Globus pallidus (tissue), 1 donor: Measurements from ENCODE around the gene ISYNA1.

Experiments
- DNase-seq: peaks from one replicate; pipeline ENCODE4 v3.0.0-alpha.2; 2015; ENCODE audit warnings: low spot score

The ISYNA1 gene

GRCh38 chr19:18467978-18468377 lies 30.0 kb upstream of the ISYNA1 start:
- no peak for DNase-seq

DNA sequence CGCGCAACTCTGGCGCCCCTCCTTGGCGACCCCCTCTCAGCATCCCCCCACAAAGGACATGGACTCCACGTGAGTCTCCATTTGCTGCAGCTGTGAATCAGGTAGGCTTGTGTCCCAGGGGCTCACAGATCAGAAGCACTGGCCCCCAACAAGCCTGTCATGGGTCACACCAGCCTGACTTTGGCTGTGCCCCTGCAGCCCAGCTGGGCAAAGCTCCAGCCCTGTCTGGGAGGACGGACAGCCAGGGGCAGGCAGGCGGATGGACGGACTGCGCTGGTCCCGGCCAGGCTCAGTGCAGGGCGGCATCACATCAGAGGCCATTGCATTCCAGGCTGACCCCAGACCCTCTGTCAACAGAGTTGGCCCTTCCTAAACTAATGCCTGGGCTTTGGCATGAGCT lies 28.4 kb upstream of the ISYNA1 start:
- DNase-seq = no peak

- DNase-seq = no peak
Measured at GRCh38 chr19:18465964-18466339, 28.0 kb upstream of the ISYNA1 start.

GRCh38 chr19:18465214-18465963 lies 27.5 kb upstream of the ISYNA1 start:
- no peak for DNase-seq

DNA sequence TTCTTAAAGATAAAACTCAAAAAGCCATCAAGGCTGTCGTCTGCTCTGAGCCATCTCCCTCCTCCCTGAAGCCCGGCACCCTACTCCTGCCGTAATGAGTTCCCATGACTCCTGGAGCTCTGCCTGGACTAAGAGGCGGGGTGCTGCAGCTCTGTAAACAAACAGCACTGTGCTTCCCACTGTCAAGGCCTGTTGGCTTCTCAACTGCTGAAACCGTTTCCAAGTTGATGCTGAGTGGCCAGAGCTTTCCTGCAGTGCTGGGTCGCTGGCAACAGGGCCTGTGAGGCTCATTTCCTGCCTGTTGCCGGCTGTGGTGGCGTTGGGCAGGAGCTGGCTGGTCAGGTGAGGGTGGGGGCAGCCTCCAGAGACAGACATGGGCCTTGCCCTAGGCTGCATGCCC lies 26.7 kb upstream of the ISYNA1 start:
- peak; percentile 97 for DNase-seq

DNA sequence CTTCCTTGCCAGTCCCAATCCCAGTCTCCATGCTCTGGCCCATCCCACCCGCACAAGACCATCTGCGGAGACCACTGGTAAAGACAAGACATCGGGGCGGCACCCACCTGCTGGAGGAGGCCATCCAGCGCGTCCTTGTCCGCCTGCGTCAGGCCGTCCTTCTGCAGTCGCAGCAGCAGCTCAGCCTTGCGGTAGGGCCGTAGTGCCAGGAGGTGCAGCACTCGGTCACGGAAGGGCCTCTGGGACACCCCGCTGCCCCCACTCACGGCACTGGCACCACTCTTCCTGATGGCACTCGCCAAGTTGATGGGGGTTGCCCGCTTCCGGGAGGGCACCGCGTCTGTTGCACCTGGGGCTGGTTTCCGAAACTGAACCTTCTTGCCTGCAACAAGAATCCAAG lies 23.5 kb upstream of the ISYNA1 start:
- DNase-seq = no peak

DNA sequence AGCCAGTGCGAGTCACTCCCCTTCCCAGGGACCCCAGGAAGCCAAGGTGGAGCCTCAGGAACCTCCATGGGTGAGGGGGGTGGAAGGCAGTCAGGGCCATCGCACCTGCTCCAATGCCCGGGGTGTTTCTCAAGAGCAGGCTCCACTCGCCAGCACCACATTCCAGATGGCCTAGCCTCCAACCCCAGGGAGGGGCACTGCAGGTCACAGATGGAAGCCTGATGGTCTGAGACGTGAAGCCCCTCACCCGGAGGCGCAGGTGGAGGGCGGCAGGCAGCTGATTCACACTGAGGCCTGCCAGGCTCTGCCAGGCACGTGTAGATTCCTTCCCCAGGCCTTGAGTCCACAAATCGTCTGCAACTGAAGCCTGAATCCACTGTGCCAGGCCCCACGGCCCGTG lies 23.0 kb upstream of the ISYNA1 start:
- no peak for DNase-seq

DNA sequence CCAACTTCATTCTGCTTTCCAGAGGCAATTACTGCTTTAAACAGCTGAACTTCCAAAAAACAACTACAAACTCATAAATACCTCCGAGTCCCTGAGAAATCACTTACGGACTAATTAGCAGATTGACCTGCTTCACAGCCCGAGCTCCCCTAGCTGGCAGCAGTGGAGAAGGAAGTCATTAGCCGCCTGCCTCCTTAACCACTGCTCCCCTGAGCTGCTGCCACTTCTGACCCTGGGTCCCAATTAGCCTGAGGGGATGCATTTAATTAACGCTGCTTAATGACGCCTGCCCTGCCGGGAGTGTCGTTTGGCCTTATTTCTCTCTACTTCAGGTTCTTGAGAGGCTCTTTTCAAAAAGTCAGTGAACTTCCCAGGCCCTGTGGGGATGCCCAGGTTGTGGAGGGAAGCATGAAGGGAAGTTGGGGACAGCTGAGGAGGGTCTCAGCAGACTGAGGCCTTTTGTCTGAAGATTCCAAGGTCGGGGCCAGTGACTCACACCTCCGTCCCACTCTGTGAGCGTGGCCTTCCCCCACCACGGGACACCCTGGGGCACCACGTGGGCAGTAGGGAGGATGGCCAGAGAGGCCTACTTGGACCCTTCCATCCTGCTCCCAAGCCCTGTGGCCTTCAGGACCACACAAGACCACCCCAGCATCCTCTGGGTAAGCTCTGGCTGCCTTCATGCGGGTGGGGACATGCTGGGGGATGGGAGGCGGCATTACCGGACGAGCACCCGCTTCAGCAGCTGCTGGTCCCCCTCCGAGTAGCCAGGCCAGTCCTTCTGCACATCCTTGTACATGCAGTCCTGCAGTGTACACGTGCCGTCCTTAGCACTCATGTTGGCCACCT lies 19.8 kb upstream of the ISYNA1 start:
- no peak for DNase-seq

GRCh38 chr19:18456974-18457373 lies 19.0 kb upstream of the ISYNA1 start:
- DNase-seq = peak; percentile 65

DNA sequence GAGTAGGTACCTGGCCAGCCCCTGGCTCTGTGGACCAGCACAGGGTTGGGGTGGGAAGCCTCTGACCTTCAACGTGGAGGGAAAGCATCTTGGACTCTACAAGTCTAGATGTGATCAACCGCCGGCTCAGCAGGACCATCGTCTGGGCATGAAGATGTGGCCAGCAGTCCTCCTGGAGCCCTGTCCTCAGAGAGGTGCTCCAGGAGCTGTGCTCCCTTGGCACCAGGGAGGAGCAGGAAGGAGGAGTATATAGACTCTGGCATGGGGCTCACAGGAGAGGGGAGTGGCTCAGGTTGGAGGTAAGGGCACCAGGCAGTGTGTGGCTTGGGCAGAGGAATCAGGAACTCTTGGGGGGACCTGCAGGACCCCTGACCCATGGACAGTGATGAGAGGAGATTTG lies 18.3 kb upstream of the ISYNA1 start:
- DNase-seq = no peak

GRCh38 chr19:18453269-18454024 lies 15.5 kb upstream of the ISYNA1 start:
- peak; percentile 62 for DNase-seq

GRCh38 chr19:18452386-18452785 lies 14.5 kb upstream of the ISYNA1 start:
- no peak for DNase-seq

DNA sequence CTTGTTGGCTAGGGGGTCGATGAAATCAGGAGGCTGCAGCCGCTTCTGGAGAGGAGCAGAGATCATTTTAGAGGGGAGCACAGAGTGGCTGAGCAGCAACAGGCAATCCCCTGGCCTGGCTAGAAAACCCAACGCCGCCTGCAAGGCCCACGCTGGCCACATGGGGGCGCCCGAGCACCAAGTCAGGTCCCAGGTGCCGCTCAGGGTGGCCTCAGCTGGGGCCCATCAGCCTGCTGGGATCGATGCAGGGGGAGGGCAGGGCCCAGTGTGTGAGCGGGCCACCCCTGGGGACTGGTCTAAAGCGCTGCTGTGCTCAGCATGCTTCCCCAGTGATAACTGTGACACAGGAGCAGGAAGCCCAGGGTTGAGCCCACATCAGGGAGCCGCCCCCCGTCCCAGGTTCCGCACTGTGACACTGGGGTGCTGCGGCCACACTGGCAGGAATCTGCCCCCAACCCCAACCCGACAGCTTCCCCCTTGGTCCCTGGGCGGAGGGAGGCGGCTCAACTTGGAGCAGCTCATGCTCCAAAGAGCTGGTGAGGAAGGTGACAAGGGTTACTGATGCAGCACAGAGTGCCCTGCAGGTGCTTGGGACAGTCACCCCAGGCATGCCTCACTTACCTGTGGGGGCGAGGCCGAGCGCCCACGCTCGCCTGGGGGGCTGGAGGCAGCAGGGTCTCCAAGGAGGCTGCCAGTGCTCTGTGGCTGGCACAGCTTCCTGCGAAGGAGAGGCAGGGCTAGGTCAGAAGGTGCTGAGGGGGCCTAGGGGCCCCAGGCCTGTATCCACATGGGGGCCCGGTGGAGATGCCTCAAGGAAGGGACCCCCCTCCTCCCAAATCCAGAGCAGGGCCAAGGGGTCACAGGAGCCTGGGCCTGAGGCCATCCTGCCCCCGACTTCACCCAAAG lies 13.3 kb upstream of the ISYNA1 start:
- DNase-seq = peak; percentile 76

DNA sequence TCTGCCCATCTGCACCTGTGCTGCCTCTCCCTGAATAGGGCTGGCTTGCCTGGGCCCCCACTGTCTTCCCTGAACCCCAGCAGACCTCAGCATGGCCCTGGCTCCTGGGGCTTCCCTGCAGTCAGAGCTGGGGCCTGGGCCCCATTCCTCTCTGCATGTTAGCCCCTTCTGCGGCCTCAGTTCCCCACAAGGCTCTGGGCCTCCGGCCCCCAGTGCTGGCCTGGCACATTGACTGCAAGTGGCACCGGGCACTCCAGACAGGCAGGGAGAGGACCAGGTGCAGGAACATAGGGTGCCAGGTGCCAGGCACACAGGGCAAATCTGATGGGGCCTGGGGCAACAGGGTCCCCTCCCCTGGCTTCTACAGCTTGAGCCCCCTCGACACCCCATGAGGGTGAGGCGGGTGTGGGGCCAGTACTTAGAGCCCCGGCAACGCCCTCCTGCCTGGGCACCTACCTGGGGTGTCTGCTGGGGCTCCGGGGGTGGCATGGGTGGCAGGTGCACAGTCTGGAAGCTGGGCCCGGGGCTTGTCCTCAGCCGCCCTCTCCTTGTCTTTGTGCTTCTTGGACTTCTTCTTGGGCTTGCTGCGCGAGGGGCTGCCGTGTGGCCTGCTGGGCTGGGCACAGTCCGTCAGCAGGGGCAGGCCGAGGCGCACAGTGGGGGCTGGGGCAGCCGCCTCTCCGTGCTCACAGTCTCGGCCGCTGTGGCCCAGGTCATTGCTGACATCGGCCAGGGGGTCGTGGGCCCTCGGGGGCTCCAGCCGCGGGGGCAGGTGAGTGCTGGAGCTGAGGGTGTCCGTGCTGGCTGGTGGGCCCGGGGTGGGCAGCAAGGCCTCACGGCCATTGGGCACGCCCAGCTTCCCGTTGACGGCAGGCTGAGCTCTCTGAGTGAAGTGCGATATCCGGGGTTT lies 12.3 kb upstream of the ISYNA1 start:
- no peak for DNase-seq

- DNase-seq = no peak
Measured at GRCh38 chr19:18449552-18449951, 11.6 kb upstream of the ISYNA1 start.

DNA sequence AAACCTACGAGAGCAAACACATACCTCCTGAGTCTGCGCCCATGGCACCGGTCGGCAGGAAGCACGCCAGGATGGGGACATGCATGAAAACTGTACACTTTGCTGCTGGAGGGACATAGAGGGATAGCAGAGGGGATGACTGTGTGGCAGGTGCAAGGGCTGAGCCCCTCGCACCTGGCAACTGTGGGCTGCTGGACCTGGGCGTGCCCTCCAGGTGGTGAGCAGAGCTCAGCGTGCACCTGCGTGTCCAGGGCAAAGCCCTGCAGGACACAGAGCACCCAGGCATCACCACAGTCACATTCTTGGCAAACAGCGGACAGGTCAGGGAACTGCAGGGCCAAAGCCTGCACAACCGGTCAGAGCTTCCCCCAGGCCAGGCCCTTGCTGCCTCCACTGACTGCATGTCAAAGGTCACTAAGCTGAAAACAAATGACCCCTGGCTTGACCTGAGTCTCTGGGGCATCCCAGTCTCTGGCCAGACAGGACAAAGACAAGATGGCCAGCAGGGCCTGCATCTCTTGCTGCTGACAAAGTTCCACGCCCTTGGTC lies 9.0 kb upstream of the ISYNA1 start:
- no peak for DNase-seq

GRCh38 chr19:18446145-18446810 lies 8.3 kb upstream of the ISYNA1 start:
- no peak for DNase-seq

DNA sequence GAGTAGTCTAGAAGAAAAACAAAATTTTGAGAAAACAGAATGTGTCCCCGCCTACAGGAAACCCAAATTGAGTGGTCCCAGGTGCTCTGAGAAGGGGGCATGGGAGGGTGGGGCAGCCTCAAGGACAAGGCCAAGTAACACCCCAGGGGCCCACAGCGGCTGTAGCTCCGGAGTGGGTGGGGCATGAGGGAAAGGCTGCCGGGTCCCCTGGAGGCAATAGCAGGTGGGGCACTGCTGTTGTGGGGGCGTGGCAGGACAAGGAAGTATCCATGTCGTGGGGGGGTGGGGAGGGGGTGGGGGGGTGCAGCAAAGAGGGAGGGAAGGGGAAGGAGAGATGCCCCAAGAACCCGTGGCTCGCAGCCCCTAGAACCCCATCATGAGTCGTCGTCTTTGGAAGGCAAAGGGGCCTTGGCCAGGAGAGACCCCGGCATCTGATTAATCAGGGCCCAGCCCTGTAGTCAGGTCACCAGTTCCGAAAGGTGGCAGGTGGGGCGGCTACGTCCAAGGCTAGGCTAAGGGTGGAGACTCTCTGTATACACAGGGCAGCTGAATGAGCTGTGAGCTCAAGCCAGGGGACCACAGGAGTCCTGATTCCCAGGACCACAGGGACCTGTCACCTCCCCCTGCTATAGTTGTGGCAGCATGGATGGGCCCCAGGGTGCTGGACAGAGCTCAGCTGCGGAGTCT lies 7.5 kb upstream of the ISYNA1 start:
- DNase-seq = no peak

DNA sequence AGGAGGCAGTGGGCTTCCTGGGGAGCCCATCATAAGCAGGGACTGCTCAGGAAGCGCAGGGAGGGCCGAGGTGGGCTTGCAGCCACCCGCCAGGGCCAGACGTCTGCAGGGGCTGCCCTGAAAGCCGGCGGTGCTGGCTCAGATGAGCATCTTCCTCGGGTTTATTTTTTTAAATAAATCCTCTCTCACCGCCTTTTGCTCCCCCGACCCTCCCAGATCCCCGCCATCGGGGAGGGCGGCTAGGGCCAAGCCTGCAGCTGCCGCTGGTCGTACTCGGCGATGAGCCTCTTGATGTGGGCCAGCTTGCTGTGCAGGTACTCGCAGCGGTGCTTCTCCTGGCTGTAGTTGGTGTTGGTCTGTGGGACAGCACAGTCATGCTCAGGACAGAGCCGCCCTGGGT lies 6.6 kb upstream of the ISYNA1 start:
- DNase-seq = no peak
